ENCODE data around the gene RNF128. TPM values are rescaled to one million over a fixed set of nuclear protein-coding genes. Genes with fewer than 3 reads are reported as not detected.

The RNF128 gene
- polyA plus RNA-seq, 1 of the 3 experiments (the other 2 are of a cell fraction): not detected

- WGBS (ENCODE audit: low lambda C conversion rate): 3% methylated on average over 32 of the region's 36 CpGs
- no peaks in the 10 kb centered on the region for H3F3A ChIP-seq (replicated peaks; ENCODE audit: insufficient read depth)
- peak; percentile 14 for DNase-seq
- ChIA-PET CTCF (no interaction called here), POLR2A (no interaction called here)
- 0 out of 2 replicates have a peak within 1 kb of the TSS, but pooled peaks have one; percentile 19 for H2AFZ ChIP-seq (ENCODE audit: low read depth)
- no peaks in the 10 kb centered on the region; a peak in 1 of 4 replicates for H3K4me1 ChIP-seq (ENCODE audit: control insufficient read depth in 1 of 2, insufficient read depth in 2 of 2, low read depth in 1 of 2, low read length in 1 of 2)
- H3K9me2 ChIP-seq: no peaks in the 10 kb centered on the region
- H3K4me2 ChIP-seq: peak within 1 kb of the TSS; percentile 39
- no peaks in the 10 kb centered on the region for H3K79me2 ChIP-seq (ENCODE audit: insufficient read depth)
- no peaks in the 10 kb centered on the region for H3K9me3 ChIP-seq
- no peaks in the 10 kb centered on the region for H3K36me3 ChIP-seq (replicated peaks in 1 of 2; ENCODE audit: control insufficient read depth in 1 of 2, insufficient read depth in 2 of 2, low read length in 1 of 2)
- 0 out of 2 replicates have a peak, but pooled peaks have one; percentile 35 for TF ChIP-seq ELF1 (IDR thresholded peaks at IDR 0.05)
- TF ChIP-seq REST (IDR thresholded peaks at IDR 0.05; ENCODE audit: low read depth, low read length): no peak
- TF ChIP-seq CHD2 (IDR thresholded peaks at IDR 0.05; ENCODE audit: low read length, partially characterized antibody): no peak
- TF ChIP-seq RFX5 (IDR thresholded peaks at IDR 0.05; ENCODE audit: low read length): no peak
- no peak for TF ChIP-seq NFIC (IDR thresholded peaks at IDR 0.05; ENCODE audit: borderline replicate concordance)
- TF ChIP-seq FOXJ3 (CRISPR knock-in tag; IDR thresholded peaks at IDR 0.05): no peak
- TF ChIP-seq FOSL2 (IDR thresholded peaks at IDR 0.05; ENCODE audit: borderline replicate concordance, low read depth): no peak
- TF ChIP-seq ZBTB33 (IDR thresholded peaks at IDR 0.05; ENCODE audit: borderline replicate concordance, low read depth): no peak
- H3K9ac ChIP-seq: no peak within 1 kb of the TSS
- no peak within 1 kb of the TSS for H3K27ac ChIP-seq (ENCODE audit: low read depth in 2 of 2, low read length in 1 of 2)
- H3K4me3 ChIP-seq (ENCODE audit: low read depth in 2 of 2, low read length in 1 of 2): peak within 1 kb of the TSS; percentile 12 to 39; a peak in 3 of 4 replicates
- peaks cover 57% of the 10 kb centered on the region for H3K27me3 ChIP-seq (ENCODE audit: insufficient read depth)
- no peaks in the 10 kb centered on the region for H4K20me1 ChIP-seq (ENCODE audit: insufficient read depth)
These were observed 76.1 kb downstream of the RNF128 start, which contains the start of gene TBC1D8B for GRCh38 chrX:106802388-106803275. Gene TBC1D8B, plus strand, starts transcription at chrX:106802673. Its CDS starts 181 bp downstream, at chrX:106802854.
